HepG2 (cell line): ENCODE measurements around the gene RAB17. TPM values are rescaled to one million over a fixed set of nuclear protein-coding genes. Genes with fewer than 3 reads are reported as not detected.

Experiments
- CBX2 ChIP-seq, 2 experiments: fragments of 200-600 bp in 1 of 2; sonication (generic); formaldehyde crosslinking in 1 of 2; IDR thresholded peaks; 2 replicates each; pipeline versions ENCODE4 v1.7.0 to v1.8.1; 2018 to 2022; ENCODE audit warnings: low read depth in 2 of 2, low read length in 1 of 2, mild to moderate bottlenecking in 1 of 2, missing genetic modification reagents in 1 of 2
- CEBPG ChIP-seq: IDR thresholded peaks from 2 replicates; pipeline ENCODE4 v1.6.1; 2016
- ETV6 ChIP-seq: sonication (generic); formaldehyde crosslinking; conservative IDR thresholded peaks from 2 replicates; pipeline ENCODE4 v1.4.0; 2020; ENCODE audit warnings: missing genetic modification reagents
- HIVEP1 ChIP-seq: sonication (generic); formaldehyde crosslinking; IDR thresholded peaks from 2 replicates; pipeline ENCODE4 v1.4.0; 2020; ENCODE audit warnings: mild to moderate bottlenecking, missing genetic modification reagents
- HOXA3 ChIP-seq: sonication (generic); formaldehyde crosslinking; IDR thresholded peaks from 2 replicates; pipeline ENCODE4 v1.5.0; 2020; ENCODE audit warnings: missing genetic modification reagents
- ISL2 ChIP-seq: sonication (generic); formaldehyde crosslinking; IDR thresholded peaks from 2 replicates; pipeline ENCODE4 v1.5.0; 2020; ENCODE audit warnings: missing genetic modification reagents
- JUN ChIP-seq: sonication (generic); formaldehyde crosslinking; IDR thresholded peaks from 2 replicates; pipeline ENCODE4 v1.4.0; 2020; ENCODE audit warnings: mild to moderate bottlenecking, missing genetic modification reagents
- KDM5B ChIP-seq: sonication (generic); formaldehyde crosslinking; IDR thresholded peaks from 2 replicates; pipeline ENCODE4 v1.4.0; 2020; ENCODE audit warnings: missing genetic modification reagents, mild to moderate bottlenecking, borderline replicate concordance
- MIER2 ChIP-seq: IDR thresholded peaks from 2 replicates; pipeline ENCODE4 v1.6.1; 2016; ENCODE audit warnings: missing biosample characterization, missing genetic modification reagents
- NRL ChIP-seq: sonication (generic); formaldehyde crosslinking; IDR thresholded peaks from 2 replicates; pipeline ENCODE4 v1.5.0; 2020; ENCODE audit warnings: missing genetic modification reagents, mild to moderate bottlenecking, moderate library complexity, borderline replicate concordance
- PAX8 ChIP-seq: sonication (generic); formaldehyde crosslinking; IDR thresholded peaks from 2 replicates; pipeline ENCODE4 v1.8.0; 2022; ENCODE audit warnings: mild to moderate bottlenecking, missing genetic modification reagents, borderline replicate concordance
- RFXAP ChIP-seq: sonication (generic); formaldehyde crosslinking; IDR thresholded peaks from 2 replicates; pipeline ENCODE4 v1.4.0; 2020; ENCODE audit warnings: missing genetic modification reagents, borderline replicate concordance
- TEAD2 ChIP-seq: sonication (generic); formaldehyde crosslinking; IDR thresholded peaks from 2 replicates; pipeline ENCODE4 v1.9.0; 2021; ENCODE audit warnings: missing genetic modification reagents
- TMF1 ChIP-seq: sonication (generic); formaldehyde crosslinking; IDR thresholded peaks from 2 replicates; pipeline ENCODE4 v1.8.1; 2022; ENCODE audit warnings: low read depth, missing genetic modification reagents
- TOE1 ChIP-seq: sonication (generic); formaldehyde crosslinking; IDR thresholded peaks from 2 replicates; pipeline ENCODE4 v1.4.0; 2020; ENCODE audit warnings: mild to moderate bottlenecking, missing genetic modification reagents
- ZFP41 ChIP-seq: sonication (generic); formaldehyde crosslinking; IDR thresholded peaks from 2 replicates; pipeline ENCODE4 v1.4.0; 2020; ENCODE audit warnings: mild to moderate bottlenecking, missing genetic modification reagents, borderline replicate concordance
- ZNF235 ChIP-seq: sonication (generic); formaldehyde crosslinking; IDR thresholded peaks from 2 replicates; pipeline ENCODE4 v1.8.1; 2023; ENCODE audit warnings: mild to moderate bottlenecking, missing genetic modification reagents, borderline replicate concordance
- ZNF292 ChIP-seq: sonication (generic); formaldehyde crosslinking; IDR thresholded peaks from 2 replicates; pipeline ENCODE4 v1.8.1; 2022; ENCODE audit warnings: mild to moderate bottlenecking, low read depth, missing genetic modification reagents, borderline replicate concordance
- ZNF296 ChIP-seq: sonication (generic); formaldehyde crosslinking; conservative IDR thresholded peaks from 2 replicates; pipeline ENCODE4 v1.5.0; 2020; ENCODE audit warnings: mild to moderate bottlenecking, missing genetic modification reagents
- ZNF331 ChIP-seq: sonication (generic); formaldehyde crosslinking; IDR thresholded peaks from 2 replicates; pipeline ENCODE4 v1.4.0; 2020; ENCODE audit warnings: missing genetic modification reagents
- ZNF644 ChIP-seq: IDR thresholded peaks from 2 replicates; pipeline ENCODE4 v1.6.1; 2016; ENCODE audit warnings: low read depth
- ZNF713 ChIP-seq: sonication (generic); formaldehyde crosslinking; IDR thresholded peaks from 2 replicates; pipeline ENCODE4 v1.4.0; 2020; ENCODE audit warnings: mild to moderate bottlenecking, missing genetic modification reagents
- ZNF737 ChIP-seq: sonication (generic); formaldehyde crosslinking; IDR thresholded peaks from 2 replicates; pipeline ENCODE4 v1.5.0; 2020; ENCODE audit warnings: missing genetic modification reagents, mild to moderate bottlenecking, borderline replicate concordance
- ZNF746 ChIP-seq: sonication (generic); formaldehyde crosslinking; IDR thresholded peaks from 2 replicates; pipeline ENCODE4 v1.8.0; 2022; ENCODE audit warnings: mild to moderate bottlenecking, missing genetic modification reagents
- ZNF766 ChIP-seq: sonication (generic); formaldehyde crosslinking; IDR thresholded peaks from 2 replicates; pipeline ENCODE4 v1.5.0; 2020; ENCODE audit warnings: missing genetic modification reagents, borderline replicate concordance
- ZZZ3 ChIP-seq: sonication (generic); formaldehyde crosslinking; IDR thresholded peaks from 2 replicates; pipeline ENCODE4 v1.4.0; 2020; ENCODE audit warnings: missing genetic modification reagents, mild to moderate bottlenecking, borderline replicate concordance
- polyA plus RNA-seq, 8 experiments: library from polyadenylated mRNA; depleted of rRNA in 3 of 8; stranded (reverse) in 7 of 8; unstranded in 1 of 8; fragments of >200 nt; fragmentation: Illumina TruSeq in 4 of 8; extraction: Trizol in 4 of 8; gene quantifications; 2 replicates each; pipeline versions ENCODE4 v1.2.1 to v1.2.3, GENCODE V29; 2011 to 2016; ENCODE audit warnings: low read depth in 4 of 8, missing spikeins in 1 of 8, mixed read lengths in 1 of 8; ENCODE audit not compliant: insufficient read depth in 1 of 8
- total RNA-seq, 5 experiments: library from RNA; depleted of rRNA; stranded (reverse); fragments of >200 nt; fragmentation: Illumina TruSeq; extraction: Trizol; gene quantifications; 2 replicates each; pipeline ENCODE4 v1.2.3, GENCODE V29; 2016; ENCODE audit warnings: low read depth in 1 of 5
- TF ChIP-seq, protein P1 (sequence below): sonication (generic); formaldehyde crosslinking; IDR thresholded peaks from 2 replicates; pipeline ENCODE4 v1.4.0; 2020; ENCODE audit warnings: mild to moderate bottlenecking, missing genetic modification reagents
- TF ChIP-seq, protein P2 (sequence below): sonication (generic); formaldehyde crosslinking; IDR thresholded peaks from 2 replicates; pipeline ENCODE4 v1.9.0; 2021; ENCODE audit warnings: missing genetic modification reagents, borderline replicate concordance

The RAB17 gene
- total and polyA plus RNA-seq, 2 of the 13 experiments (the other 11 are each of a cell fraction or from before 2014, with no cell fraction given), result 68.0 to 124 TPM

DNA sequence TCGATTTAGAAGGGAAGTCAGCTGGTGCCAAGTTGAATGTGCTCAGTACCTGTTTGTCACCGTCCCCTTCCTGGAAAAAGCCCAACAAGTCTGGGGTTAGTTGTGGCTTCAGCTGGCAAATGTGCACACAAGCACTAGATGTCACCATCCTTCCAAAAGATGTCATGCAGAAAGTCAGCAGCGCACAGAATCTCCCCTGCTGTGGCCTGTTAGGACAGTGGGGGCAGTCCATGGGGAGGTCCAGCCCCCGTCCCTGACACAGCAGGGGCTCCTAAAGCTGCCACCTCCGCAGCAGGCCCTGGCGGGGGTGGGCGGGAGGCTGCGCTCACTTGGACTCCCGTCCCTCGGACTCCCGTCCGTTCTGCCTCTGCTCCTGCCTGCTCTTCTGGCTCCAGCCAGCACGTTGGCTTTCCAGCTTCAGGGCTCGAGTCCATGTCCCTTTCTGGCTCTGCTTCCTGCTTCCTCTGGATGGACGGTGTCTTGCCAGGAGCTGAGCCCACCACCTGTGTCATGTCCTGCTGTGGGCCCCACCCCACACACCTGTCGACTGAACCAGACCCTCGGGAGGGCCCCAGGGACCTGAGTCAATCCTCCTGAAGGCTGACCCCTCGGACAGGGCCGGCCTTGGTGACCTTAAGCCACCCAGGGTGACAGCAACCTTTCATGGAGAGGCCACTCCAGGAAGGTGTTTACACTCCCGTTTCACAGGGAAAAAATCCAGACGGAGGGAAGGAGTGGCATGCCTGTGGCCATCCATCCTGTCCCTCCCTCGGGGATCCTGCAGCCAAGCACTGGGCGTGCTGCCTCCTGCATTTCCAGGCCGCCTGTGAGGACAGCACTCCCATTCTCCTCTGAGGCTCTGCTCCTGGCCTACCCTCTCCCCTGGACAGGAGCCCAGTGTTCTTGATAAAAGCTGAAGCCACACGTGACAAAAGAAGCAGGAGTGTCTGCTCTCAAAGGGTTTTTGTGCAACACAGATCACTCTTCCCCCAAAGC, 8.5 kb downstream of the RAB17 start (continued):
- TF ChIP-seq ZNF235 (CRISPR knock-in tag) (no peak), ZNF713 (no peak), CBX2 (IDR thresholded peaks at IDR 0.05; ENCODE audit: low read depth, low read length) (no peak), CBX2 (CRISPR knock-in tag; IDR thresholded peaks at IDR 0.05; ENCODE audit: low read depth) (no peak), HOXA3 (CRISPR knock-in tag) (peak; percentile 40), TEAD2 (CRISPR knock-in tag) (no peak), JUN (CRISPR knock-in tag) (no peak), TOE1 (no peak), ZNF331 (CRISPR knock-in tag) (peak; percentile 49), ZNF644 (CRISPR knock-in tag) (no peak), ZNF746 (no peak), ZNF292 (peak; percentile 60; the same call in 1 of the 2 replicates), ETV6 (CRISPR knock-in tag) (no peak), MIER2 (no peak), ZNF766 (no peak), TMF1 (no peak), NRL (CRISPR knock-in tag) (no peak), HIVEP1 (CRISPR knock-in tag) (peak; percentile 45; the same call in 1 of the 2 replicates), ZFP41 (CRISPR knock-in tag) (no peak), ISL2 (CRISPR knock-in tag) (peak; percentile 20; the same call in 1 of the 2 replicates), CEBPG (CRISPR knock-in tag) (no peak), ZNF737 (CRISPR knock-in tag) (no peak), PAX8 (no peak), RFXAP (CRISPR knock-in tag) (no peak), ZNF296 (CRISPR knock-in tag) (peak; percentile 55), ZZZ3 (no peak), KDM5B (CRISPR knock-in tag) (peak; percentile 62; the same call in 1 of the 2 replicates)
- TF ChIP-seq, protein P1, sequence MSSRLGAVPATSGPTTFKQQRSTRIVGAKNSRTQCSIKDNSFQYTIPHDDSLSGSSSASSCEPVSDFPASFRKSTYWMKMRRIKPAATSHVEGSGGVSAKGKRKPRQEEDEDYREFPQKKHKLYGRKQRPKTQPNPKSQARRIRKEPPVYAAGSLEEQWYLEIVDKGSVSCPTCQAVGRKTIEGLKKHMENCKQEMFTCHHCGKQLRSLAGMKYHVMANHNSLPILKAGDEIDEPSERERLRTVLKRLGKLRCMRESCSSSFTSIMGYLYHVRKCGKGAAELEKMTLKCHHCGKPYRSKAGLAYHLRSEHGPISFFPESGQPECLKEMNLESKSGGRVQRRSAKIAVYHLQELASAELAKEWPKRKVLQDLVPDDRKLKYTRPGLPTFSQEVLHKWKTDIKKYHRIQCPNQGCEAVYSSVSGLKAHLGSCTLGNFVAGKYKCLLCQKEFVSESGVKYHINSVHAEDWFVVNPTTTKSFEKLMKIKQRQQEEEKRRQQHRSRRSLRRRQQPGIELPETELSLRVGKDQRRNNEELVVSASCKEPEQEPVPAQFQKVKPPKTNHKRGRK (CRISPR knock-in tag), result no peak
- TF ChIP-seq, protein P2, sequence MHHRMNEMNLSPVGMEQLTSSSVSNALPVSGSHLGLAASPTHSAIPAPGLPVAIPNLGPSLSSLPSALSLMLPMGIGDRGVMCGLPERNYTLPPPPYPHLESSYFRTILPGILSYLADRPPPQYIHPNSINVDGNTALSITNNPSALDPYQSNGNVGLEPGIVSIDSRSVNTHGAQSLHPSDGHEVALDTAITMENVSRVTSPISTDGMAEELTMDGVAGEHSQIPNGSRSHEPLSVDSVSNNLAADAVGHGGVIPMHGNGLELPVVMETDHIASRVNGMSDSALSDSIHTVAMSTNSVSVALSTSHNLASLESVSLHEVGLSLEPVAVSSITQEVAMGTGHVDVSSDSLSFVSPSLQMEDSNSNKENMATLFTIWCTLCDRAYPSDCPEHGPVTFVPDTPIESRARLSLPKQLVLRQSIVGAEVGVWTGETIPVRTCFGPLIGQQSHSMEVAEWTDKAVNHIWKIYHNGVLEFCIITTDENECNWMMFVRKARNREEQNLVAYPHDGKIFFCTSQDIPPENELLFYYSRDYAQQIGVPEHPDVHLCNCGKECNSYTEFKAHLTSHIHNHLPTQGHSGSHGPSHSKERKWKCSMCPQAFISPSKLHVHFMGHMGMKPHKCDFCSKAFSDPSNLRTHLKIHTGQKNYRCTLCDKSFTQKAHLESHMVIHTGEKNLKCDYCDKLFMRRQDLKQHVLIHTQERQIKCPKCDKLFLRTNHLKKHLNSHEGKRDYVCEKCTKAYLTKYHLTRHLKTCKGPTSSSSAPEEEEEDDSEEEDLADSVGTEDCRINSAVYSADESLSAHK (CRISPR knock-in tag), result no peak
